Measurements from ENCODE around the gene KCTD17. TPM values are rescaled to one million over a fixed set of nuclear protein-coding genes. Genes with fewer than 3 reads are reported as not detected.
"Not testable (repeated sequence)": the region's sequence is repeated elsewhere in the genome, so short reads cannot be mapped to it uniquely, and the experiment has no call there.

The KCTD17 gene
- total and polyA plus RNA-seq, 4 donors = 22.5 to 84.2 (median 59.1) TPM

GRCh38 chr22:37065180-37065579 lies 13.6 kb downstream of the KCTD17 start:
- Histone ChIP-seq H3K4me3 (ENCODE audit: low read depth, low read length) (no peak overlapping the region), H3K36me3 (ENCODE audit: control insufficient read depth, insufficient read depth, low read length) (peaks cover 54% of the 10 kb centered on the region), H3K9me3 (ENCODE audit: control insufficient read depth, insufficient read depth, low read length) (no peaks in the 10 kb centered on the region), H3K27ac (ENCODE audit: low read depth, low read length) (no peak overlapping the region), H3K27me3 (ENCODE audit: control insufficient read depth, insufficient read depth, low read length) (peaks cover 24% of the 10 kb centered on the region), H3K4me1 (ENCODE audit: control insufficient read depth, insufficient read depth, low read length) (peaks cover 12% of the 10 kb centered on the region)
- DNase-seq (ENCODE audit: low read depth in 4 of 6, low spot score in 6 of 6) = no peak
- WGBS (ENCODE audit: insufficient coverage) = 95% methylated on average over 3 of the region's 3 CpGs

- Histone ChIP-seq H3K9me3 (ENCODE audit: control insufficient read depth, insufficient read depth, low read length) (no peaks in the 10 kb centered on the region), H3K4me3 (ENCODE audit: low read depth, low read length) (no peak overlapping the region), H3K4me1 (ENCODE audit: control insufficient read depth, insufficient read depth, low read length) (peaks cover 12% of the 10 kb centered on the region), H3K36me3 (ENCODE audit: control insufficient read depth, insufficient read depth, low read length) (peaks cover 46% of the 10 kb centered on the region), H3K27ac (ENCODE audit: low read depth, low read length) (no peak overlapping the region), H3K27me3 (ENCODE audit: control insufficient read depth, insufficient read depth, low read length) (peaks cover 30% of the 10 kb centered on the region)
- WGBS (ENCODE audit: insufficient coverage) = 88% methylated on average over 9 of the region's 9 CpGs
- DNase-seq (ENCODE audit: low read depth in 4 of 6, low spot score in 6 of 6) = no peak
Measured at GRCh38 chr22:37065961-37066360, 14.4 kb downstream of the KCTD17 start.

GRCh38 chr22:37067428-37067827 lies 15.9 kb downstream of the KCTD17 start:
- H3K27me3 ChIP-seq (ENCODE audit: control insufficient read depth, insufficient read depth, low read length) = peaks cover 30% of the 10 kb centered on the region
- WGBS (ENCODE audit: insufficient coverage) = 72% methylated on average over 5 of the region's 10 CpGs
- peaks cover 12% of the 10 kb centered on the region for H3K4me1 ChIP-seq (ENCODE audit: control insufficient read depth, insufficient read depth, low read length)

GRCh38 chr22:37068859-37069258 lies 17.3 kb downstream of the KCTD17 start:
- peak in 1 of 6 donors; percentile 22 for DNase-seq (ENCODE audit: low read depth in 4 of 6, low spot score in 6 of 6)
- no peak overlapping the region for H3K27ac ChIP-seq (ENCODE audit: low read depth, low read length)
- H3K9me3 ChIP-seq (ENCODE audit: control insufficient read depth, insufficient read depth, low read length) = no peaks in the 10 kb centered on the region
- peaks cover 5% of the 10 kb centered on the region for H3K4me1 ChIP-seq (ENCODE audit: control insufficient read depth, insufficient read depth, low read length)
- WGBS (ENCODE audit: insufficient coverage) = under 1% methylated on average over 35 of the region's 36 CpGs
- peaks cover 17% of the 10 kb centered on the region for H3K36me3 ChIP-seq (ENCODE audit: control insufficient read depth, insufficient read depth, low read length)
- H3K27me3 ChIP-seq (ENCODE audit: control insufficient read depth, insufficient read depth, low read length) = peaks cover 30% of the 10 kb centered on the region
- no peak overlapping the region for H3K4me3 ChIP-seq (ENCODE audit: low read depth, low read length)

More at GRCh38 chr22:37067428-37067827, 15.9 kb downstream of the KCTD17 start:
- Histone ChIP-seq H3K36me3 (ENCODE audit: control insufficient read depth, insufficient read depth, low read length) (peaks cover 32% of the 10 kb centered on the region), H3K9me3 (ENCODE audit: control insufficient read depth, insufficient read depth, low read length) (no peaks in the 10 kb centered on the region), H3K27ac (ENCODE audit: low read depth, low read length) (no peak overlapping the region), H3K4me3 (ENCODE audit: low read depth, low read length) (no peak overlapping the region)
- DNase-seq (ENCODE audit: low read depth in 4 of 6, low spot score in 6 of 6) = no peak

- Histone ChIP-seq H3K4me1 (ENCODE audit: control insufficient read depth, insufficient read depth, low read length) (peaks cover 5% of the 10 kb centered on the region), H3K4me3 (ENCODE audit: low read depth, low read length) (no peak overlapping the region), H3K27ac (ENCODE audit: low read depth, low read length) (no peak overlapping the region), H3K36me3 (ENCODE audit: control insufficient read depth, insufficient read depth, low read length) (peaks cover 13% of the 10 kb centered on the region), H3K9me3 (ENCODE audit: control insufficient read depth, insufficient read depth, low read length) (no peaks in the 10 kb centered on the region), H3K27me3 (ENCODE audit: control insufficient read depth, insufficient read depth, low read length) (peaks cover 32% of the 10 kb centered on the region)
- 28% methylated on average over 9 of the region's 11 CpGs for WGBS (ENCODE audit: insufficient coverage)
- no peak for DNase-seq (ENCODE audit: low read depth in 4 of 6, low spot score in 6 of 6)
Measured at GRCh38 chr22:37069319-37069718, 17.8 kb downstream of the KCTD17 start.

GRCh38 chr22:37069719-37070118 lies 18.2 kb downstream of the KCTD17 start:
- WGBS (ENCODE audit: insufficient coverage) = 73% methylated on average over 5 of the region's 9 CpGs
- peaks cover 35% of the 10 kb centered on the region for H3K27me3 ChIP-seq (ENCODE audit: control insufficient read depth, insufficient read depth, low read length)
- no peak overlapping the region for H3K4me3 ChIP-seq (ENCODE audit: low read depth, low read length)
- peaks cover 11% of the 10 kb centered on the region for H3K36me3 ChIP-seq (ENCODE audit: control insufficient read depth, insufficient read depth, low read length)
- DNase-seq (ENCODE audit: low read depth in 4 of 6, low spot score in 6 of 6) = no peak
- no peak overlapping the region for H3K27ac ChIP-seq (ENCODE audit: low read depth, low read length)
- H3K9me3 ChIP-seq (ENCODE audit: control insufficient read depth, insufficient read depth, low read length) = no peaks in the 10 kb centered on the region
- H3K4me1 ChIP-seq (ENCODE audit: control insufficient read depth, insufficient read depth, low read length) = peaks cover 5% of the 10 kb centered on the region

- no peak overlapping the region for H3K27ac ChIP-seq (ENCODE audit: low read depth, low read length)
- no peak overlapping the region for H3K4me3 ChIP-seq (ENCODE audit: low read depth, low read length)
- WGBS (ENCODE audit: insufficient coverage) = 87% methylated on average over 7 of the region's 8 CpGs
- H3K4me1 ChIP-seq (ENCODE audit: control insufficient read depth, insufficient read depth, low read length) = peaks cover 5% of the 10 kb centered on the region
- peaks cover 5% of the 10 kb centered on the region for H3K36me3 ChIP-seq (ENCODE audit: control insufficient read depth, insufficient read depth, low read length)
- no peaks in the 10 kb centered on the region for H3K9me3 ChIP-seq (ENCODE audit: control insufficient read depth, insufficient read depth, low read length)
- peaks cover 38% of the 10 kb centered on the region for H3K27me3 ChIP-seq (ENCODE audit: control insufficient read depth, insufficient read depth, low read length)
- no peak for DNase-seq (ENCODE audit: low read depth in 4 of 6, low spot score in 6 of 6)
Measured at GRCh38 chr22:37070334-37070733, 18.8 kb downstream of the KCTD17 start.

- no peak overlapping the region for H3K27ac ChIP-seq (ENCODE audit: low read depth, low read length)
- H3K4me3 ChIP-seq (ENCODE audit: low read depth, low read length) = no peak overlapping the region
- H3K4me1 ChIP-seq (ENCODE audit: control insufficient read depth, insufficient read depth, low read length) = peaks cover 5% of the 10 kb centered on the region
- no peaks in the 10 kb centered on the region for H3K9me3 ChIP-seq (ENCODE audit: control insufficient read depth, insufficient read depth, low read length)
- DNase-seq (ENCODE audit: low read depth in 4 of 6, low spot score in 6 of 6) = no peak
- peaks cover 39% of the 10 kb centered on the region for H3K27me3 ChIP-seq (ENCODE audit: control insufficient read depth, insufficient read depth, low read length)
- peaks cover 5% of the 10 kb centered on the region for H3K36me3 ChIP-seq (ENCODE audit: control insufficient read depth, insufficient read depth, low read length)
- WGBS (ENCODE audit: insufficient coverage) = 60% methylated on average over 5 of the region's 9 CpGs
Measured at GRCh38 chr22:37070744-37071143, 19.2 kb downstream of the KCTD17 start.

GRCh38 chr22:37071850-37072592 lies 20.5 kb downstream of the KCTD17 start:
- H3K27ac ChIP-seq (ENCODE audit: low read depth, low read length); H3K4me1 ChIP-seq (ENCODE audit: control insufficient read depth, insufficient read depth, low read length); H3K4me3 ChIP-seq (ENCODE audit: low read depth, low read length); H3K9me3 ChIP-seq (ENCODE audit: control insufficient read depth, insufficient read depth, low read length); DNase-seq (ENCODE audit: low read depth in 4 of 6, low spot score in 6 of 6); H3K36me3 ChIP-seq (ENCODE audit: control insufficient read depth, insufficient read depth, low read length): not testable (repeated sequence)
- 91% methylated on average over 5 of the region's 5 CpGs for WGBS (ENCODE audit: insufficient coverage)
- H3K27me3 ChIP-seq (ENCODE audit: control insufficient read depth, insufficient read depth, low read length) = peaks cover 43% of the 10 kb centered on the region

GRCh38 chr22:37072673-37073072 lies 21.1 kb downstream of the KCTD17 start:
- Histone ChIP-seq H3K4me3 (ENCODE audit: low read depth, low read length) (no peak overlapping the region), H3K4me1 (ENCODE audit: control insufficient read depth, insufficient read depth, low read length) (peaks cover 5% of the 10 kb centered on the region), H3K27ac (ENCODE audit: low read depth, low read length) (no peak overlapping the region), H3K36me3 (ENCODE audit: control insufficient read depth, insufficient read depth, low read length) (no peaks in the 10 kb centered on the region), H3K9me3 (ENCODE audit: control insufficient read depth, insufficient read depth, low read length) (no peaks in the 10 kb centered on the region), H3K27me3 (ENCODE audit: control insufficient read depth, insufficient read depth, low read length) (peaks cover 46% of the 10 kb centered on the region)
- no peak for DNase-seq (ENCODE audit: low read depth in 4 of 6, low spot score in 6 of 6)
- 97% methylated on average over 8 of the region's 8 CpGs for WGBS (ENCODE audit: insufficient coverage)

All from spinal cord (tissue), 10 donors.